HG03103 (cell line): ENCODE measurements around the gene SERINC3.
"Not testable (repeated sequence)": the region's sequence is repeated elsewhere in the genome, so short reads cannot be mapped to it uniquely, and the experiment has no call there.

ENCODE experiments used
- ATAC-seq: cut with Tn5 transposase; IDR thresholded peaks from one replicate; pipeline ENCODE4 v1.9.1; 2021; ENCODE audit warnings: low read depth; ENCODE audit not compliant: unreplicated experiment

SERINC3 gene

DNA sequence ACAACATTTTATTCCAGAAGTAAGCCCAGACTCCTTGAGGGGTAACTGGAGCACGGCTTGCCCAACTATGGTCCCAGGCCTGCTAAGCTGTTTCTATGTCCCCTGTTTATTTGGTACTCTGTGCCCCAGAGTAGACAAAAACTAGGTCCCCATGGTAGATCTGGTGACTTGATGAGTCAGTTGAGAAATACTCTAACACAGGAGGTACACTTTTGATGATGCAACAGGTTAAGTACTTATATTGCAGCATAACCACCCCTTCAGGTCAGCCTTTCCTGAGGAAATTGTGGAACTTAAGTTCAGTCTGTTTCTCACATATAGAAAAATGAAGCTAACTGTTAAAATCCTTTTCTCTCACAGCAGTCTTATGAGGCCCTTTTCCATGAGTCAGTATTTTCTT lies 26.6 kb downstream of the SERINC3 start:
- no peak for ATAC-seq

DNA sequence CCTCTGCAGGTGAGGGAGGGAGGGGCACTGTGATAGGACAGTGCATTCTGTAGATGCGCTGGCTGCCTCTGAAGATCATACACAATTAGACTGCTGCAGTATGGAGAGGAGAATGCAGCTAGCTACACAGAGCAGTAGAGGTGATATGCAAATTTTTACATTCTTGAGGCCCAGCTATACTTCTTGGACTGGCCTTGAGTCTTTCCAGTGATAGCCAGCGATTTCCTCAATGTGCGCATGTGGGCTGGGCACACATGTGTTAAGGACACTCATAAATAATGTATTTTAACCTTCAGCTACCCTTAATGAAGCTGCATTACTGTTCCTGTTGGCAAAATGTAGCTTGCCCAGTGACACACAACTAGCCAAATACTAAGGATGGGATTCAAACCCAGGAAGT lies 27.2 kb downstream of the SERINC3 start:
- no peak for ATAC-seq

DNA sequence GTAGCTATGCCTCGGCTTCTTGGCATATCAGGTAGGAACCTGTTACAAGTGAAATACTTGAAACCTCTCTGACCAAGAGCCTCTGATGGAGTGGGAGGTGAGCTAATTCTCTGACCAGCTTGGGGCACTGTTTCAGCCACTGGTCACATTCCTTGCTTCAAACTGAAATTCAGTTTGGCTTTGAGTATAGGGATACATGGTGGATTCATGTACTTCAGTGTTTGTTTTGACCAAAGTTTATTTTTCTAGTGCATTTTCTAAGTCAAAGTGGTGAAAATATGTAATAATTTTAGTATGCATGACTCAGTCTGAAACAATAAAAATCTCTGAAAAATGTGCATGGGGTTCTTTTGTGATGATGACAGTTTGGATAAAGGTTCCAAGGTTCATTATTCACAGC lies 27.6 kb downstream of the SERINC3 start:
- no peak for ATAC-seq

DNA sequence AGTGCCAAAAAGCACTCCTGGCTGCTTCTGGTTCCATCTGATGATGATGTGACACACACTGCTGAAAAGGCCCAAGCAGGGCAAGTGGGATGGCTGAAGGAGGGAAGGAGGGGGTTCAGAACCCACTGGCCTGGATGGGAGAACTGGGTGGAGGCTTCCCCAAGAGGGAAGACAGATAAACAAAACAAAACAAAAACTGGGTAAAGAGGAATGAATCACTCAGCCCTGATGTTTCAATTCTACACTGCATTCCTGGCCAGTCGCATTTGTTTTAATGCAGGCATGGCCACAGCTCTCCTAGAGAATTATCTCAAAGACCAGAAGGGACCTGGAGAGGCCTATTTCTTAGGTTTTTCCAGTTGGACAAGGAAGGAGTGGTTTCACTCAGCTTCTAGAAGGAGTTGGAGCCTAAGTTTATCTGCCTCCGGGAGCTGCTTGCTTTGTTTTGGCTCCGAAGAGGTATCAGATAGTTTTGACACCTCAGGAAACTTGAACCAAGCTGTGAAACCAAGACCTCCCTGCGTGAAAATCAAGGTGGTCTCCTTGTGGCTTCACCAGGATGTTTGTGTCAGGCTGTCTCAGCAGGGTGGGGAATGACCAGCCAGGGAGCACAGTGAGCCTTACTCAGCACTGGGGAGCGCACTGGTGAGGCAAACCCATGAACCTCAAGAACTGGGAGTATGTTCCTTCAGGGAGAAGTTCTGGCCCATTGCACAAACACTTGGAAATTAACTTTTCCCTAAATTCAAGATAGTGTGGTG lies 30.1 kb downstream of the SERINC3 start:
- ATAC-seq: no peak

DNA sequence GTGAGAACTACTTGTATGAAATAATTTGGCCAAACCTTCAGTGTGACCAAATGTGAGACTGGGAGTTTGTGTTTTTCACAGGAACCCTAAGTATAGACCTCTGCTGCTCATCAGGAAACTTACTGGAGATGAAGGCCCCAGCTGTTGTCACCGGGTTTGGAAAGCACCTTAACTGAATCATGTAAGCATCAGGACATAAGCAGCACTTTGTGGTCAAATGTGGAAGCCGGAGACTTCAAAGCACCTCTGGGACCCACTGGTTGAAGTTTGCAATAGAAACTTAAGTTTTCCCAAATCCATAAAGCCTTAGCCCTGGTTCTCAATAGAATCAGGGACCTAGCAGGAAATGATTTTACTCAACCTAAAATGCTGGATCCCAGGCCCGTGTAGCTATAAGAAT lies 31.9 kb downstream of the SERINC3 start:
- ATAC-seq: no peak

DNA sequence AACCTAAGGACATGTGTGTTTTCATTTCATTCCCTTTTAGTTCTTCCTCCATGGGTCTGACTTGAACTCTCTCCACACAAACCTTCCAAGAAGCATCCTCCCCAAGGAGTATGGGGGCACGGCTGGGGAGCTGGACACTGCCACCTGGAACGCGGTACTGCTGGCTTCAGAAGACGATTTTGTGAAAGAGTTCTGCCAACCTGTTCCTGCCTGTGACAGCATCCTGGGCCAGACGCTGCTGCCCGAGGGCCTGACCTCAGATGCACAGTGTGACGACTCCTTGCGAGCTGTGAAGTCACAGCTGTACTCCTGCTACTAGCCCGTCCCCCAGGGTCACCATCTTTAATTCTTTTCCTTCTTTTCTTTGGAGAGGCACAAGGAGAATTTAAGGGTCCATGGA lies 32.6 kb downstream of the SERINC3 start:
- no peak for ATAC-seq

DNA sequence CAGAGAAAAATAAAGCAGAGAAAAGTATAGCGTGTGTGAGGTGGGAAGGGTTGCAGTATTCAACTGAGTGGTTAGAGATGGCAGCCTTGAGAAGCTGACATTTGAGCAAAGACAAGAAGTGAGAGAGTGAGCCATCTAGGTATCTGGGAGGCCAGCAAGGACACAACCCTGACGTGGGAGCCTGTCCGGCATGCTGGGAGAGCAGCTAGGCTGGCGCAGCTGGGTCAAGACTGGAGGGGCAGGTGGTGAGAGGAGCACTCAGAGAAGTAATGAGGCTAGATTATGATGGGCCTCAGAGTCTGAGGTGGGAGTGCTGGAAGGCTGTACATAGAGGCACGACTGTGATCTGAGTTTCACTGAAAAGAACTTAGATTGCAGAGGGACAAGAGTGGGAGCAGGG lies 33.3 kb downstream of the SERINC3 start:
- no peak for ATAC-seq

DNA sequence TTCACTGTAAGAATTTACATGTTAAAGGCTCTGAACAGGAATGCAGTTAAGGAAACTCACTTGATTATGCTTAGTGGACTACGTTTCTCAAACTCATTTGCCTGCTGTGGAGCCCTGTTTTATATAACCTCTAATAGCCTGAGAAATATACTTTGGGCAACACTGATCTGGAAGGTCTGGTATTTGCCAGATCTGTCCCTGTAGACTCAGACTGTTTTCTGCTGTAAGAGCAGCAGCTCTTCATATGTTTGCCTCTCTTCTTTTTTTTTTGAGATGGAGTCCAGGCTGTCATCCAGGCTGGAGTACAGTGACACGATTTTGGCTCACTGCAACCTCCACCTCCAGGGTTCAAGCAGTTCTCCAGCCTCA lies 36.1 kb downstream of the SERINC3 start:
- no peak for ATAC-seq

DNA sequence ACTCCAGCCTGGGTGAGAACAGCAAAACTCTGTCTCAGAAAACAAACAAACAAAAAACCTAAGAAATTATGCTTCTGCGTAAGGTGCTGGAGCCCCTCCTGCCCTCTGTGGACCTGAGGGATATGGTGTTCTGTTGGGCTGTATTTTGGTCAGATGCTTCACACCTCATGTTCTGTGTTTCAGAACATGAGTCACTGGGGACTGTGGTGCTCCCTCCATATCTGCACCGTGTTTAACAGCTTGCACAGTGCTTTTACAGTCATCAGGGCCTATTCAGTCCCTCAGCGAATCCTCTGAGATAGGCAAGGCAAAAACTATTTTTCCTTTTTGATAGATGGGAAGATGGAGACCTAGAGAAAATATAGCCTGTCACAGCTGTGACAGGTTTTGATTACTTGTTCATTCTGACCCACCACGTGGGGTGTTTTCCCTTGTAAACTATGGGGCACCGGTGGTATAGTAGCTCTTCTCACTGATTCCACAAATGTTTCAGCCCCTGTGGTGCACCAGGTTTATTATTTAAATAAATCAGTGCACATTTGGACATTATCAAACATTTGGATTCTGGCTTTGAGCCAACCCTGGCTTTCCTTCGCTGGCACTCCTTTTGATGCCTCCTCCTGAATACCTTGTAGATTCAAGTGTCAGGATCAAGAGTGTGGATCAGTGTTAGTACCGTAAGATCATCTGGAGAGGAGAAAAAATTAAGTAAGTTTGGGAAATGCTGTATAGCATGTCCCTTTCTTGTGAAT lies 36.6 kb downstream of the SERINC3 start:
- ATAC-seq: no peak

DNA sequence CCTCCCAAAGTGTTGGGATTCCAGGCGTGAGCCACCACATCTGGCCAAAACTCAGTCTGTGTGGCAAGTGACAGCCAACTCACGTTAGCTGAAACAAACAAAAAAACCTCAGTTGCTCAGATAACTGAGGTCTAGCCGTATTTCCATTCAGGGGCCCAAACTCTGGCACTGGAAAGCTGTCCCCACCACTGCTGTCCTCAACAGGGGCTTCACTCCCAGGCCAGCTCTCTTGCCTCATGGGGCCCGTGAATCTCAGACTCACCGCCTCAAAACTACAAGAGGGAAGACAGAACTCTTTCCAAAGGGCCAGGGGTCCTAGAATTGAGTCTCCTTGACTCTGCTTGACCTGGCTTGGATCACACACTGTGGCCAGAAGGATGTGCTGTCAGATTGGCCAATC lies 38.8 kb downstream of the SERINC3 start:
- no peak for ATAC-seq

DNA sequence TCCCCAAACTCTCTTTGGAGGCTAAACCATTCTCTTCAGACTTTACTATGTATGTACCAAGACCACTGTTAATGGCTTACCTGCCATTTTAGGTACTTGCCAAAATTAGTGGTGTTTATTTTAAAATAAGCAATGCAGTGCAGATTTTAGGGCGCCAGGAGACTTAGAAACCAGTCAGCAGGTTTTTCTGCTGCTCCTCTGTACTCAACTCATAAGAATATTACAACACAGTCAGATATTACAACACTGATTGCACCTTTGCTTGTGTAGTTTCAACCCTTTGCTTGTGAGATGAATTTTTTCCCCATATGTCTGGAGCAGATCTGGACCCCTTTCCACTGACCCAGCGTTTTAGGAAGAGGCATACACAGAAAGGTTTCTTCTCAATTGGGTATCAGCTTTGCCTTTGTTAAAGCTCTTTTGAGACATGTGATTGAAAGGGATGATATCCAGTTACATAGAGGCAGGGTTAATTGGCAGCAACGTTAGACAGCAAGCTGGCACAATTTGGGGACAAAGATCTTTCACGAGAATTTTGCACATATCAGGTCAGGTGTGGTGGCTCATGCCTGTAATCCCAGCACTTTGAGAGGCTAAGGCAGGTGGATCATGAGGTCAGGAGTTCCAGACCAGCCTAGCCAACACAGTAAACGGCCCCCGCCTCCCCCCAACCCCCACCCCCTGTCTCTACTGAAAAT lies 40.0 kb downstream of the SERINC3 start:
- ATAC-seq: no peak

DNA sequence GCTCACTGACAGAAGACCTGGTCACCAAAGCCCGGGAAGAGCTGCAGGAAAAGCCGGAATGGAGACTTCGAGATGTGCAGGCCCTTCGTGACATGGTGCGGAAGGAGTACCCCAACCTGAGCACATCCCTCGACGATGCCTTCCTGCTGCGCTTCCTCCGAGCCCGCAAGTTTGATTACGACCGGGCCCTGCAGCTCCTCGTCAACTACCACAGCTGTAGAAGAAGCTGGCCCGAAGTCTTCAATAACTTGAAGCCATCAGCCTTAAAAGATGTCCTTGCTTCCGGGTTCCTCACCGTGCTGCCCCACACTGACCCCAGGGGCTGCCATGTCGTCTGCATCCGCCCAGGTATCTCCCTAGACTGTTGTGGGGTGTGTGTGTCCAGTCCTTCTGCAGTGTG lies 41.8 kb downstream of the SERINC3 start:
- no peak for ATAC-seq

DNA sequence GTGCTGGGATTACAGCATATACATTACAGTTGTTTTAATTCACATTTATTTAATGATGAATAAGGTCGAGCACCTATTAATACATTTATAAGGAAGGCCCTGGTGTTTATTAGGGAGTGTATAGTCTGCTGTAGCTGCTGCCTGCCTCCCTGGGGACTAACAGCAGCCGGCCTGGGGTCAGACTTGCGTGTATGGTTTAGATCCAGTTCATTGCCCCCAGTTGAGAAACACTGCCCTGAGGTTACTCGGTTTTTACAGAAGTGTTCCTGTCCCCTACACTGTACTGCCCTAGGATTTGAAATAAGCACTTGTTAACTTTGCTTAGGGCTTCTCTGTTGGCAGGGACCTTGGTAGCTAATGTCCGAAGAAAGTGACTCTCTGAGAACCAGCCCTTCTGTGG lies 42.2 kb downstream of the SERINC3 start:
- ATAC-seq: no peak

DNA sequence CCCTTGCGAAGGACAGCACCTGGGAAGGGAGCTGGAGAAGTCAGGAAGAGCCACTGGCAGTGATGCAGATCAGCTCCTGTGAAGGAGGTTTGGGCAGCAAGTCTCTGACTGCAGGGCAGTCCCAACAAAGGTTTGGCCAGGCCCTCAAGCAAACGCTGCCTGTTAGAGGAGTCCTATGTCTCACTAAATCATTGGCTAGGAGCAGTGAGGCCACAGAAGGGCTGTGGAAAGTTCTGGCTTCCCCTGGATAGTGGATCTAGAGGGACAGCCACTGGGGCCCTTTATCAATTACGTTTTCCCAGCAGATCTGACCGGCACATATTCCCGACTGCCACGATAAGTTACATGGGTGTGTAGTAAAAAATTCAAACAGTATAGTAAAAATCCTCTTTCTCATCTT lies 43.7 kb downstream of the SERINC3 start:
- ATAC-seq: no peak

DNA sequence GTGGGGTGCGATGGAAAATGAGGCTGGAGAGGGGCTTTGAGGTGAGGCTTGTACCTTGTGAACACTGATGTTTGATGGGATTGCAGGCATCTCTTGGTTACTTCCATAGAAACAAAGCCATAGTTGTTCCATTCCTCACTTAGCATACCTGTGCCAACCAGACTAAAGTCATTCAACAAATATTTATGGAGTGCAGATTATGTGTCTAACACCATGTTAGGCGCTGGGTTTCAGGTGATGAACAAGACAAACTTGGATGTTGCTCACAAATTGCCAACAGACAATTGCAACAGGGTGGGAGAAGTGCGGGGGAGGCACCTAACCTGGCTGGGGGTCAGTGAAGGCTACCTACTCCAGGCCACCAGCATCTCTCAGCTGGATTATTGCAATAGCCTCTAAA lies 44.7 kb downstream of the SERINC3 start:
- no peak for ATAC-seq

DNA sequence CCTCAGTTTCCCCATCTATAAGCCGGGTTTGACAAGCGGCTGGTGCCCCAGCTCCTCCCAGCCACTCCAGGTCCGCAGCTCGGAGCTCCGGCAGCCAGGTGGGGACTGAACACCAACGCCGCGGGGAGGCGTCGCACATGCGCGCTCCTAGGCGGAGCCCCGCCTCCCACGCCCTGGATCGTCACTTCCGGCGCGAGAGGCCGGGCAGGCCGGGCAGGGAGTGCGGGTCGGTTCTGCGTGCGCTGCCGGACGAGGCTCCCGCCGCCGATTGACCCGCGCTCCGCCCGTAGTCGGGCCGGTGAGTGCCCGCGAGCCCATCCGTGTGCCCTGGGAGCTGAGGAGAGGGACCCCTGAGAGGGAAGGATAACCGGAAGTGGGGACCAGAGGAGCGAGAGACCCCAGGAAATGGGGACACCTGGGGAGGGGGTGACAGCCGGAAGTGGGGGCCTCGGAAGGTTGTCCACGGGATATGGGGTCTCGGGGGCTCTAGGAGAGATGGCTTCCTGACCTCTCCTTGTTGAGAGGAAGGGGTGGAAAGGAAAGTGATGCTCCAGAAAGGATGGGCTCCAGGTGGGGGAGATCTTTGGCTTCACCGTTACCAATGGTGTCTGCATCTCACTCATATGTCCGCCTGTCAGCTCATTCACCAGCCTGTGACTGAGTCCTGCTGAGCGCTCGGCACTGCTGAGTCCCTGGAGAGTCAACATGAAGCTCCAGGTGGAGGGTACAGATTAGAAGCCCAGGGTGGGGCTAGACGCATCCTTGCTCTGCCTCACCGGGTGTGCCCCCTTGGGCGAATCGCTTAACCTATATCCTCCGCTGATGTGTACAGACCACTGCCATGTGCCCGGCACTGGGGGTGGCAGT lies 45.9 kb downstream of the SERINC3 start, which contains the start of gene TTPAL:
TSS of gene TTPAL (plus strand) at position 181 of the 867 bp plus-strand sequence. CDS start 4,126 bp downstream, outside the sequence.
- ATAC-seq: peak; percentile 92

DNA sequence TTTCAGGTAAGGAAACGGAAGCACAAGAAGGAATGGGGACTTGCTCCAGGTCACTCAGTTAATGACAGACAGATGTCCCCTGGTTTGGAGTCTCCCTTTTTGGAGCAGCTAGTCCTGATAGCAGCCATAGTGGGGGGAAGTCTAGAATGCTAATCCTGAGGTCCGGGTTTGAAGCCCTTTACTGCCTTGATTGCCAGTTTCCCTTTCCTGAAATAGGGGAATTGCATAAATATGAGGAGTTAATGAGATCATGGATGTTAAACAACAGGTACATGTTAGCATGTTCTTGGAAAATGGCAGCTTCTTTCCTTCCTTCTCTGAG lies 46.5 kb downstream of the SERINC3 start:
- peak; percentile 4 for ATAC-seq

DNA sequence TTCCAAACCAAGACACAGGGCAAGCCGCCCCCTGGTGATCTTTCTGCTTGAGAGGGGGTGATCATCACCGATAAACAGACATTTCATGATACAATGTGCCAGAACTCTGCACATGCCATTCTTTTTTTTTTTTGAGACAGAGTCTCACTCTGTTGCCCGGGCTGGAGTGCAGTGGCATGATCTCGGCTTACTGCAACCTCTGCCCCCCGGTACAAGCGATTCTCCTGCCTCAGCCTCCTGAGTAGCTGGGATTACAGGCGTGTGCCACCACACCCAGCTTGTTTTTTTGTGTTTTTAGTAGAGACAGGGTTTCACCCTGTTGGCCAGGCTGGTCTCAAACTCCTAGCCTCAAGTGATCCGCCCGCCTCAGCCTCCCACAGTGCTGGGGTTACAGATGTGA lies 49.6 kb downstream of the SERINC3 start:
- ATAC-seq: not testable (repeated sequence)

DNA sequence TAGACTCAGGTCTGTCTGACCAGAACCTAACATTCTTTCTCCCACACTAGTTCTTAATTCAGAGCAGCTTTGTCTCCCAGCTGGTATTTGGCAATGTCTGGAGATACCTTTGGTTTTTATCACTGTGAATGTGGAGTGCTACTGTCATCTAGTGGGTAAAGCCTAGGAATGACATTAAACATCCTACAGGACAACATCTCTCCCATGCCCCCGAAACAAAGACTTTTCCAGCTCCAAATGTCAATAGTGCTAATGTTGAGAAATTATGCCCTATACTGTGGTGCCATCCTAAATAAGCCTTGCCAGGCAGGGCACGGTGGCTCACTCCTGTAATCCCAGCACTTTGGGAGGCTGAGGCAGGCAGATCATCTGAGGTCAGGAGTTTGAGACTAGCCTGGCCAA lies 50.4 kb downstream of the SERINC3 start:
- ATAC-seq: no peak

DNA sequence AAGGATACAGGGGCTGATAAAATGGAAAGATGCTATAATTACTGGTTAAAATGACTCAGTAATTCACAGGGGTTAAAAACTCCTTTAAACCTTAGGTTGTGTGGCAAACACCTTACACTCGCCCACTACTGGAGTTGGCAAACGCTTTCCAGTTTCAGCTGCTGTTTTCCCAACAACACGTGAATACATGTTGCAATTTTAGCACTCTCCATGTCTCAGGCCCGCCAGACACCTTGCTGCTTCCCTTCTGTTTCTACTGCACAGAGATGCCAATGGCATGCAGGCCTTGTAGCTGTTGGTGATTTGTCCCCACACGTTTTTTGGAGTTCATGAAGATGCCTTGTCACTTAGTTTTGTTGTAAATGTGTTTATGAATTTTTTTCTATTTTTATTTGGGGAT lies 51.5 kb downstream of the SERINC3 start:
- no peak for ATAC-seq
